HepG2 (cell line): ENCODE measurements around the gene RTBDN. TPM values are rescaled to one million over a fixed set of nuclear protein-coding genes. Genes with fewer than 3 reads are reported as not detected.

Source experiments
- ATM ChIP-seq: fragments of 450-650 bp; IDR thresholded peaks from 2 replicates; pipeline ENCODE4 v1.7.1; 2017; ENCODE audit warnings: mild to moderate bottlenecking, borderline replicate concordance
- CREBL2 ChIP-seq: sonication (generic); formaldehyde crosslinking; IDR thresholded peaks from 2 replicates; pipeline ENCODE4 v1.8.1; 2023; ENCODE audit warnings: missing genetic modification reagents, mild to moderate bottlenecking, borderline replicate concordance
- CSRNP1 ChIP-seq: sonication (generic); formaldehyde crosslinking; IDR thresholded peaks from 2 replicates; pipeline ENCODE4 v1.8.1; 2023; ENCODE audit warnings: mild to moderate bottlenecking, missing genetic modification reagents
- EP300 ChIP-seq, 3 experiments: sonication (generic) in 1 of 3; formaldehyde crosslinking in 1 of 3; IDR thresholded peaks; 2 replicates each; pipeline versions ENCODE4 v1.5.1 to v1.6.1; 2011 to 2020; ENCODE audit warnings: low read depth in 2 of 3, low read length in 2 of 3, borderline replicate concordance in 1 of 3, improper control_type of control experiment in 1 of 3, mild to moderate bottlenecking in 1 of 3, missing genetic modification reagents in 1 of 3, moderate library complexity in 1 of 3
- FOXO1 ChIP-seq: sonication (generic); formaldehyde crosslinking; IDR thresholded peaks from 2 replicates; pipeline ENCODE4 v1.4.0; 2020; ENCODE audit warnings: missing genetic modification reagents
- GATA4 ChIP-seq: sonication (generic); IDR thresholded peaks from 2 replicates; pipeline ENCODE4 v1.6.1; 2016; ENCODE audit warnings: antibody characterized with exemption, low read depth, borderline replicate concordance
- HIVEP1 ChIP-seq: sonication (generic); formaldehyde crosslinking; IDR thresholded peaks from 2 replicates; pipeline ENCODE4 v1.4.0; 2020; ENCODE audit warnings: mild to moderate bottlenecking, missing genetic modification reagents
- HOMEZ ChIP-seq: IDR thresholded peaks from 2 replicates; pipeline ENCODE4 v1.6.1; 2016; ENCODE audit warnings: low read depth
- IKZF4 ChIP-seq: sonication (generic); formaldehyde crosslinking; IDR thresholded peaks from 2 replicates; pipeline ENCODE4 v1.5.1; 2020; ENCODE audit warnings: borderline replicate concordance, mild to moderate bottlenecking, low read depth, missing genetic modification reagents; ENCODE audit errors: not compliant biosample characterization
- MED8 ChIP-seq: sonication (generic); formaldehyde crosslinking; IDR thresholded peaks from 2 replicates; pipeline ENCODE4 v1.8.1; 2023; ENCODE audit warnings: mild to moderate bottlenecking, missing genetic modification reagents; ENCODE audit not compliant: insufficient replicate concordance
- MNT ChIP-seq: fragments of 450-650 bp; IDR thresholded peaks from 2 replicates; pipeline ENCODE4 v1.6.1; 2016
- NFKB2 ChIP-seq: sonication (generic); formaldehyde crosslinking; IDR thresholded peaks from 2 replicates; pipeline ENCODE4 v1.4.0; 2020; ENCODE audit warnings: missing genetic modification reagents, borderline replicate concordance
- PBX3 ChIP-seq: sonication (generic); formaldehyde crosslinking; IDR thresholded peaks from 2 replicates; pipeline ENCODE4 v1.8.1; 2023; ENCODE audit warnings: missing genetic modification reagents, inconsistent platforms, borderline replicate concordance
- SMARCE1 ChIP-seq: fragments of 450-650 bp; IDR thresholded peaks from 2 replicates; pipeline ENCODE4 v1.6.1; 2017; ENCODE audit warnings: borderline replicate concordance
- ZFP36L1 ChIP-seq: sonication (generic); formaldehyde crosslinking; IDR thresholded peaks from 2 replicates; pipeline ENCODE4 v1.8.0; 2022; ENCODE audit warnings: mild to moderate bottlenecking, missing genetic modification reagents, moderate library complexity
- ZFP90 ChIP-seq: sonication (generic); formaldehyde crosslinking; IDR thresholded peaks from 2 replicates; pipeline ENCODE4 v1.8.0; 2022; ENCODE audit warnings: missing genetic modification reagents, mild to moderate bottlenecking, inconsistent platforms, borderline replicate concordance
- ZNF296 ChIP-seq: sonication (generic); formaldehyde crosslinking; conservative IDR thresholded peaks from 2 replicates; pipeline ENCODE4 v1.5.0; 2020; ENCODE audit warnings: mild to moderate bottlenecking, missing genetic modification reagents
- ZNF431 ChIP-seq: sonication (generic); formaldehyde crosslinking; IDR thresholded peaks from 2 replicates; pipeline ENCODE4 v1.9.0; 2022; ENCODE audit warnings: missing genetic modification reagents, low read depth, mild to moderate bottlenecking, borderline replicate concordance
- ZNF580 ChIP-seq: IDR thresholded peaks from 2 replicates; pipeline ENCODE4 v1.6.1; 2016; ENCODE audit warnings: low read depth, borderline replicate concordance
- ZNF710 ChIP-seq: sonication (generic); formaldehyde crosslinking; IDR thresholded peaks from 2 replicates; pipeline ENCODE4 v1.5.0; 2020; ENCODE audit warnings: mild to moderate bottlenecking, missing genetic modification reagents, borderline replicate concordance
- polyA plus RNA-seq, 8 experiments: library from polyadenylated mRNA; depleted of rRNA in 3 of 8; stranded (reverse) in 7 of 8; unstranded in 1 of 8; fragments of >200 nt; fragmentation: Illumina TruSeq in 4 of 8; extraction: Trizol in 4 of 8; gene quantifications; 2 replicates each; pipeline versions ENCODE4 v1.2.1 to v1.2.3, GENCODE V29; 2011 to 2016; ENCODE audit warnings: low read depth in 4 of 8, missing spikeins in 1 of 8, mixed read lengths in 1 of 8; ENCODE audit not compliant: insufficient read depth in 1 of 8
- total RNA-seq, 5 experiments: library from RNA; depleted of rRNA; stranded (reverse); fragments of >200 nt; fragmentation: Illumina TruSeq; extraction: Trizol; gene quantifications; 2 replicates each; pipeline ENCODE4 v1.2.3, GENCODE V29; 2016; ENCODE audit warnings: low read depth in 1 of 5

Gene RTBDN
- total and polyA plus RNA-seq, 2 of the 13 experiments (the other 11 are each of a cell fraction or from before 2014, with no cell fraction given) = 0.27 to 0.48 TPM

- no peak for TF ChIP-seq CSRNP1
- TF ChIP-seq ATM = no peak
- TF ChIP-seq HIVEP1 (CRISPR knock-in tag) = no peak
- no peak for TF ChIP-seq ZNF431
- TF ChIP-seq MED8 (CRISPR knock-in tag) = no peak
- no peak for TF ChIP-seq PBX3 (CRISPR knock-in tag)
- TF ChIP-seq HOMEZ (CRISPR knock-in tag) = no peak
- TF ChIP-seq IKZF4 (CRISPR knock-in tag) = no peak
- TF ChIP-seq ZNF296 = no peak
- no peak for TF ChIP-seq FOXO1
- no peak for TF ChIP-seq MNT
- TF ChIP-seq ZFP36L1 (CRISPR knock-in tag) = no peak
- no peak for TF ChIP-seq GATA4
- no peak for TF ChIP-seq SMARCE1
- TF ChIP-seq EP300 (IDR thresholded peaks at IDR 0.05; ENCODE audit: low read depth in 2 of 2, low read length in 2 of 2) = peak in 1 of 2 experiments; percentile 26; a peak in 1 of 4 replicates
- TF ChIP-seq EP300 (CRISPR knock-in tag; IDR thresholded peaks at IDR 0.05; ENCODE audit: borderline replicate concordance) = no peak
- TF ChIP-seq ZNF580 (CRISPR knock-in tag) = no peak
- no peak for TF ChIP-seq ZNF710 (CRISPR knock-in tag)
- TF ChIP-seq CREBL2 (CRISPR knock-in tag) = no peak
- no peak for TF ChIP-seq NFKB2 (CRISPR knock-in tag)
- TF ChIP-seq ZFP90 = no peak
Measured at GRCh38 chr19:12788682-12789097, 45.7 kb downstream of the RTBDN start (continued).
